EH (cell line): ENCODE results near the gene KDM4C.

Source experiments
- DNase-seq: peaks from one replicate; pipeline ENCODE4 v3.0.0-alpha.2; 2015; ENCODE audit warnings: low read depth

The KDM4C gene

DNA sequence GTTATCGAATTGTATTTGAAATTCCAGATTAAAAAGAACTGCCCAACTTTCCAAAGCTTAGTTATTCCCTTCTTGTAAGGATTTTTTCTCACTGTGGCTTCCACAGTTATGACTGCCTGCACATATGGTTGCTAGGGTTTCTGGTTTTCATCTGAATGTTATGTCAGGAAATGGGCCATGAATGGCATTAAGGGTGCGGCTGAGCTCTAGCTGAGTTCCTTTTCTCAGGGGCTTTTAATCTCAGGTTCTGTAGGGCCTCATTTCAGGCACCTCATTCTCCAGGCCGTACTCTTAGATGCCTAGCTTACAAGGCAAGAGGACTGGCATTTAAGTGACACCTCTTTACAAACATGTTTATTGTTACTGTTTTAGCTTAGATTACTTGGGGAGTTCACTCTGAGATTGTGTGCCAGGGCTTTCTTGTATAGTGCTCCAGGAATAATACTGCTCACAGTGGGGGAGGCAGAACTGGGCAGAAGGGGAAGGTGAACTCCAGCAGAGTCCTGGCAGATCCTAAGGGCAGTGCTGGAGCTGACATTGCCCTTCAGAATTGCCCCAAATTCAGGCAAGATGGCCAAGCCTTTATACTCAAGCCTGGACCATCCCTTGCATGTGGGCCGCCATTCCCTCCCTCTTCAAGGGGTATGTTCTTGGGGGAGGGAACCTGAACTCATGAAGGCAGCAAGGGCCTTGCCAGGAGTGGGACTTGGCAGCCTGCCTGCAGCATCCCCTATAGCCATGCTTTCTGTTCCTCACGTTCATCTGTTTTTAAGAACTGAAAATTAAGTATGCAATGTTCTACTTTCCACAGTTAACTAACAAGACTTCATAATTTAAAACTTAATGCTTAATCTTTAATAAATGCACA is 111.5 kb downstream of the KDM4C start:
- no peak for DNase-seq

DNA sequence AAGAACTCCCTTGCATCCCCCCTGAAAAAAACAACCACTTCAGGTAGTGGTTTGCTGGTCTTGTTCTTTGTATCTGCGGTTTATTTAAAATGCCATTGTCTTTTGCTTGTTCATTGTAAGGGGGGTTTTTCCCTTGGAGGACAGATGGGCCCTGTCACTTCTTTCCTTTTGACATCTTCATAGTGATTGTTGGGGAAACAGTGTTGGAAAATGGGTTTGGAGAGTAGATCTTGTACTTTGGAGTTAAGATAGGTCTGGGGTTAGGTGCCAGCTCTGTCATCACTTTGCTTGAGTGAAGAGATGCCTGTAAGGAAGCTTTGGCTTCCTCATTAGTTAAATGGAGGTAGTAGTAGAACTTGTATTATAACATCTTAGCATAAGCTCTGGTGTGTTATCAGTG is 112.4 kb downstream of the KDM4C start:
- no peak for DNase-seq

DNA sequence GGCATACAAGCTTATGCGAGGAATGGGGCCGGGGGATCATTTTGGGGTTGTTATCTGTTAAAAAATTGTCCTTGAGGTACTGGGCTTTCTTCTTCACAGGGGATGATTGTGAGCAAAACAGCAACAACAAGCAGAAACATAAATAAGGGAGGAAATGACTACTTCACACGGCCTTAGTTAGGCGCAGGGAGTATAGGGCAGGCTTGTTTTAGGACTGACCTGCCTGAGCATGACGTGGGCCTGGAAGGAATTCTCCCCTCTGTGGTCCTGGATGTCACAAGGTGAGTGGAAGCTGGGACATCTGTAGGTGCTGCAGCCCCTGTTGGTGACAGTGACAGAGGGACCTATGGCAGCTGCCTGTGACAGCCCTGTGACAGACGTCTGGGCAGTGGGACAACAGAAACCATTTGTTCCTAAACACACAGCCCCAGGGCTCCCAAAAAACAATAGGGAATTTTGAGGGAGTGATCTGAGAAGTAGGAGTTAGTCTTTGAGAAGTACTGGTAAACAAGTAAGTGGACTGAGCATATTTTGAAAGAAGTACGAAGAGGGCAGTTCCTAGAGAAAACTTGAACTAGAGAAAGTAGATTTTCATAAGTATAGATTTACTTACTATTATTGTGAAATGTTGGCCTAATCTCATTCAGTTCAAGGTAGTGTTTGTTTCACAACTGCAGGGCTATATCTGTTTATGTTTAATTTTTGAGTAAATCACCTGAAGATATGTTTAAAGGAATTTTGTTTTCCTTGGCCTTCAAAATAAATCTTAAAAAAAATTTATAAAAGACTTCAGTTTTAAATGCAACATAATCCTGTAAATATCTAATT is 113.1 kb downstream of the KDM4C start:
- DNase-seq: no peak

DNA sequence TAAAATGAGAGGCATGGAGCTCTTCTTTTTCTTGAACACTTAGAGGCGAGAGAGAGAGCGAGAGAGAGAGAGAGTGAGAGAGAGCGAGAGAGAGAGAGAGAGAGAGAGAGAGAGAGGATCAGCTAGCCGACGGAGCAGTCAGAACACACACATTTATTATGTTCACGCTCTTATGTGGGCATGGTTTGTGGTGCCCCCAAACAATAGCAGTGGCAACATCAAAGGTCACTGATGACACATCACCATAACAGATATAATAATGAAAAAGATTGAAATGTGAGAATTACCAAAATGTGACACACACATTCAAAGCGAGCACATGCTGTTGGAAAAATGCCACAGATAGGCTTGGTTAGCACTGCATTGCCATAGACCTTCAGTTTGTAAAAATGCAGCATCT is 116.1 kb downstream of the KDM4C start:
- peak; percentile 20 for DNase-seq

DNA sequence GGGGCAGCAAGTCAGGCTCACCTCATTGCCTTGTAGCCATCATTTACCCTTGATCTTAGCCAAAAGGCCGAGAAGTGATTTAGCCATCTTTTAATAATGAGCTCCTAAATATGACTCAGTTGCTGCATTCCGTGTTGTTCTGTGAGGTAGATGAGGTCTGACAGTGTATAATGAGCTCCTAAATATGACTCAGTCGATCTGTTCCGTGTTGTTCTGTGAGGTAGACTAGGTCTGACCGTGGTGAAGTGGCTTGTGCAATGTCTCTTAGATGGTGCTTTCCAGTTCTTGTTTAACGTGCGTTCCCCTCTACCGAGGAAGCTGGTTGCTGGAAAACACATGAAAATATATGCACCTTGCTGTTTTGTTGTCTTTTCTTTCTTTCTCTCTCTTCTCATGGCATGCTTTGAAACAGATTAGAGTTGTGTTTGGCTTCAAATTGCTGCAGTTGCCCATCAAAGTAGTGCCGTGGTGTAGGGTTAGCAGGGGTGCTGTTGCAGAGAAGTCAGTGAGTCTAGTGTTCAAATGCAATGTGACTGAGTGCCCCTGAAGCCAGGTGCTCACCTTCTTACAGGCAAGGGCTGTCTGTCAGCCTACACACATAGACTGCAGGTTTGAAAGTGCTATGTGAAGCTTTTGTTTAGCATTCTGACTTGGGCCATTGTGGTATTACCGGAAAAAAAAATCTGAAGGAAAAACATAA is 118.6 kb downstream of the KDM4C start:
- DNase-seq: no peak

DNA sequence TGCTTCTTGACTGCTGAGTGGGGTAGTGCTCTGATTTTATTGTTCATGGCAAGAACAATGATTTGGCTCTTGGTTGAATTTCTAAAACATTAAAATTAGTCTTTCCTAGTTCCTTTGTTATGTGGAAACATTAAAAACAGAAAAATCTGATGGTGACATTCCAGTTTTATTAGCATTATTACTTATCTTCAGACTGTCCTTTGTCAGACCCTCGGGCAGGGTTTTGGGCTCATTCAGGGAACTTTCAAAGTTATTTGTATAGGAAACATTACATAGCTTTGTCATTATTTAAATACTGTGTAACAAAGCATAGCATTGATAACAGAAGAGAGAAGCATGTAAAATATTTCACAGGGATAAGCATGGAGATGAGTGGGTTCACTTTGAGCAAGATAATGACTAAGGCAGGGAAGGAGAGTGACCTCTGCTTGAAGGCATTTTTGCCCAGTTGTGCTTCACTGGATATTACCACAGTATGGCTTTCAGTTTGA is 119.9 kb downstream of the KDM4C start:
- DNase-seq: peak; percentile 66

DNA sequence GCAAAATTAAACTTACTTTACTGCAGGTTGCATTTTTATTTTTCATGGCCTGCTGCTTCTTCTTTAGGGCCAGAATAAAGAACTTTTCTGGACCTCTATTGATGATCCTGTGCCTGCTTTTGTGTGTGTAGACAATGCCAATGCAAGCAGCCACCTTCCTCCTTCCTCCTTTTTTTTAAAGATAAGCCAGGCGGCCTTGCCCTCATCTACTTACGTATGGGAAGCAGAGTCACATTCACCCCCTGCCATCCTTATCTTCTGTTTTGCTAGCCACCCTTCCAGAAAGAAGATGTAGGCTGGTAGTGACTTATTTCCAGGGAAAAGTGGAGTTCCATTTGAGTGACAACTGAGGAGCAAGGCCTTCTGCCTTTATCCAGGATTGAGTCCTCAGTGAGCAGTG is 122.9 kb downstream of the KDM4C start:
- no peak for DNase-seq

DNA sequence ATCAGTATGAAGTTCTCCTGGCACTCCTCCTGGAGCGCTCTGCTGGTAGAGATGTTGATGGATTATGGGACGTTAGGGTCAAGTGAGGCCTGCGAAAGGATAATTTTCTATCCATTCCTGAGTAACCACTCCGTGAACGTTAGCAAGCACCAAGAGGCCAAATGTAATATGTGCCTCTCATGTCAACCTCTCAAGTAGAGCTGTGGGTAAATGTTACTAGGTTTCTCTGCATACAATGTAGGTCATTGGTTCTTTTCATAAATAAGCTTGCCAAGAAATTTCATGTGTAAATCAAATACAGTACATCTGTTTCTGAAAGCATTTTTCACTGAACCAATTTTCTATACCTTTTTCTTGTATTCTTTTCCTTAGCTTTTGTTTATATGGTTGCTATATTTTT is 126.3 kb downstream of the KDM4C start:
- no peak for DNase-seq

DNA sequence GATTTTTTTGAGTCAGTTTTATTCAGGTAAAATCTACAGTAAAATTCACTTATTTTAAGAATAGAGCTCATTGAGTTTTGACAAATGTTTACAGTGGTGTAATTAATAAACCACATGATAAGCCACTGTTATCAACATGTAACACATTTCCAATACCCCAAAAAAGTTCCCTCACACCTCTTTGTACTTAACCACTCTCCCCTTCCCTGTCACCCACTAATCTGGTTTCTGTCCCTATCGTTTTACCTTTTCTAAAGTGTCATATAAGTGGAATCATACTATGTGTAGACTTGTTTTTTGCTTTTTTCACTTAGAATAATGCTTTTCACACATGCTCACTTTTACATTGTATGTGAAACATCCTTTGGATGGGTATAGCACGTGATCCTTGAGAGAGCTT is 127.2 kb downstream of the KDM4C start:
- DNase-seq: no peak

DNA sequence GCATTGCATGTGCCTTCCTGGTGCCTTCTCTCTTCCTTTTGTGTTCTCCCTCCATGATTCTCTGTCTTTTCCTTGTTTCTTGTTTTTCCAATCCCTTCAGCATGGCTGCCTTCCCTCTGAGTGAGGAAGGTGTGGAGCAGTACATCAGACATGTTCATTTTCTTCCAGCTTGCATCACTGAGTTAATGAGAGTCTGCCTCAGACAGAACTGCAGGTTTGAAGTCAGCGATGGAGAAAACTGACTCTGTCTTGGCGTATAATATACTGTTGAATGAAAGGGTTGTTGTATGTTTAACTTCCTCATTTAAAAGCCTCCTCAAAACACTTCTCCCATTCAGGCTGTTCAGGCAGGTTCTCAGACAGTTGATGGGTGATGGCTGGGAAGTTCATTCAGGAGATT is 129.3 kb downstream of the KDM4C start:
- DNase-seq: no peak

DNA sequence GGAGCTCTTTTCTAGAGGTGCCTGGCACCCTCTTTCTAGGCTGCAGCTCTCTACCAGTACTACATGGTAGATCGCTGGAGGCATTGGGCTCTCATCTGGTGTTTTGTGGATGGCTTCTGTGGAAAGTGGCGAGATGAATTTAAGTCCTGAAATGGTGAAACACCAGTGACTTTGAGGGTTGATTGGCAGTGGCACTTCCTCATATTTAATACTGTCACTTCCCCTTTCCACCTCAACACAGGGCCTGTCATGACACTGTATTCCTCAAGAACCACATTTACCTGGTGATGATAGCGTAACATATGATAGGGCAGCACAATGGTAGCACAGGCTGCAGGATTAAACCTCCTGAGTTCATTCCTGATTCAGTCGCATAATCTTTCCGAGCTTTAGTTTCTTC is 132.1 kb downstream of the KDM4C start:
- DNase-seq: no peak

DNA sequence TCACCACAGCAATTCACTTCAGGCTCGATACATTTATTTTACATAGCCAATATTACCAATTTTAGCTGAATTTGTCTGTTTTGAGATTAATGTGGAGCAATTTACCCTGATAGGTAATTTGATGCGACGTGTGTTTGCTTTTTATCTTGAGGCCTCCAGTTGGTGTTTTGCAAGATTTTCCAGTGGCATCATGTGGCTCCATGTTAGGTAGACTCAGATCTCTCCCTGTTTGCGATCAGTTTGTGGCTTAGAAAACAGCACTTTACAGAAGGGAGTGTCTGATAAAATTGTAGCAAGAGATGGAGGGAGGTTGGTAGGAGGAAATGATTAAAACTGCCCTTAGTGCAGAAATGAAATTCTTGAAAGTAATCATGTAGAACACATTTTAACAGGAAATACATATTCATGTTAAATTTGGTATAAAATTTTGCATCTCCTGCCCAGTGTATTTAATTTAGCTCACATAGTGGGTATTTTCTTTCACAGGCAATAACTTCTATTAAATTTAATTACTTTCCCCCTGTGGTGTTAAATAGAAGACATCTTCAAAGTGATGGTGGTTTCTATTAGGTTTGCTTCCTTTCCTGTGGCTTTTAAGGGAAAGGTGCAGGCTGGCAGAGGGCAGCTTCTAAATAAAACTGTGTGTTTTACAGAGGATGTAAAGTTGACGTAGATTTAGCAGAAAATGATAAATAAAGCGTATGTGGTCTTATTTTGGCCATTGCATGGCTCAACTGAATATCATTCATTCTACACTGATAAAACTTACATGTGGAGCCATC is 135.8 kb downstream of the KDM4C start:
- no peak for DNase-seq

DNA sequence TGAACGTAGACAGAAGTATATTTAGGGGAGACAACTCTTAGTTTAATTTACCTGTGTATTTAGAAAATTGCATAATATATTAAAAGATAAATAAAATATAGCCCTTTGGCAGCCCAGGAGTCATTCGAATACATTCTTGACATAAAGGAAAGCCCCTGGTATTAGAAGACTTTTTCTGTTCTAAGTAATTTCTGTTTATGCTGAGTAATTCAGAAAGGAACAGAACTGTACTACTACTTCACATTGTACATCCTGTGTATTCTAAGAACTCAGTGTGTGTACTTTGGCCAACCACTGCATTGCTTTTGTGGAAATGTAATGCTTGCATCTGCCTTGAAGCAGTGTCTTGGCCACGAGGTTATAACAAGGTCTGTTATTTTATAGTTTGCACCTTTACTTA is 136.4 kb downstream of the KDM4C start:
- DNase-seq: no peak

DNA sequence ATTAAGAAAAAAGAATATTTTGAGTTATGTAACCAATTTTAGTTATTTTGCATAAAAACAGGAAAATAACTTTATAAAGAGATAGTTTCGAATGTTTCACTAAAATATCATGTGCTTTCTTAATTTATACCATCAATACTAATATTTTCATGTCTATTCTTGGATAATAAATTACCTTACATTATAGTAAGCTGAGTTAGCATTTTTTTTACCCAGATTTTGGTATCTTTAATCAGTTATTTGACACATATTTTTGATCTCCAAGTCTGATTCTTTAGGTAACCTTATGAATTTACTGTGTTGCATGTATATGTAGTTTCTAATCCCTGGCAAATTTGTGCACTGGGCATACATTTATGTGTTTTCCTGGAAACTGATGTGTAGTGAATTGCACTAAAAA is 138.0 kb downstream of the KDM4C start:
- DNase-seq: no peak

DNA sequence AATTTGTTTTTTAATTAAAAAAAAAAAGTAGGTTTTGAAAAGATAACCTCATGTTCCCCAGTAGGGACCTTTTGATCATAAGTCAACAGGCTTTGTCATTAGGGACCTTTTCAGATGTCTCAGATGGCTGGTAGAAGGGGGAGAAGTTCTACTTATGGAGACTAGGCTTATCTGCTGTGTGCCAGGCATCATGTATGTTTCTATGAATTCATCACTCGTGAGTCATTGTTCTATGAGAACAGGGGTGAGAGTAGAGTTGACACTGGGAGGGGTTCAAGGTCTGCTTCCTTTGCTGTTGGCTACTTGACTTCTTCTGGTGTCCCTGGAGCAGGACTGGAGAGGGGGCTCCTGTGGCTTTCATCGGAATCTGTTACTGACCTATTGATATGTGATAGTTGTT is 138.8 kb downstream of the KDM4C start:
- DNase-seq: peak; percentile 11

DNA sequence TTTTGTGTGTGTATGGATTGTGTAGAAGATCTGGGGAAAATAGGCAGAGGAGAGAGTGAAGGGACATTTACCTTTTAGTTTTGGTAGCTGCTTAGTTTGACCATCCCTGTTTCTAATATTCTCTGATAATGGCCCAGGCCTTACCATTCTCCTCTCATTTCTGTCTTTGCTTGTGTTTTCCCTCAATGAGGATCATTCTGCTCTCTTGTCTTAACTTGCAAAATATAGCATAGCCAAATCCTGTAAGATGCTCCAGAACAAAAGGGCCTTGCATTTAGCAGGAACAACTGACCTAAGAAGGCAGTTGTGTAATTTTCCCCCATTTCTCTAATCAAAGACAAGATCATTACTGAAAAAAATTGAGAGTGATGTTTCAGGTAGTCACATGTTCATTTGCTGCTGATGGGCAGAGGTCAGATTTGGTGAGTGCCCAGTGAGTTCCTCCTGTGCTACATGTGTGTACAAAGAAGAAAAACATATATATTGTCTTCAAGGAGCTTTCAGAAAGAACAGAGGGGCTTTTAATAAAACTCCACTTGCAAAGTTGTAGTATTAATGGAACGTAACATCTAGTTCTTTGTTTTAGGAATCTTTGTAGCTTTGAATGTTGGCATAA is 139.5 kb downstream of the KDM4C start:
- DNase-seq: no peak

DNA sequence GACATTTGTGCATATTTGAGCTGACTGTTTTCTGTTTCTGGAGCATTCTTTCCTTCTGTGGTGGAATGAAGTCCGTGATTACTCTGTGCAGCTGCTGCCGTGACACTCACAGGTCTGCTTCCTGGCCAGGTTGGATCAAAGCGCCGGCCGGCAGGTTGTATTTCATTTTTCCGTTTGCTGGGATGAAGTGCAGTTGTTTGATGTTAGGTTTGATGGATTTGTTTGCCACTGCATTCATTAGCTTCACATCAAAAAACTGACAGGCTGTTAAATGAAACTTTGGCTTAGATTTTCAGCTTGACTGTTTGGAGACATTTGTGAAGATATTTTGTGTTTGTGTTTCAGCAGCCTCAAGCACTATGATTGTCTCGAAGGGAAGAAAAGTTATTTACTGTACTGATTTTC is 140.1 kb downstream of the KDM4C start:
- no peak for DNase-seq

DNA sequence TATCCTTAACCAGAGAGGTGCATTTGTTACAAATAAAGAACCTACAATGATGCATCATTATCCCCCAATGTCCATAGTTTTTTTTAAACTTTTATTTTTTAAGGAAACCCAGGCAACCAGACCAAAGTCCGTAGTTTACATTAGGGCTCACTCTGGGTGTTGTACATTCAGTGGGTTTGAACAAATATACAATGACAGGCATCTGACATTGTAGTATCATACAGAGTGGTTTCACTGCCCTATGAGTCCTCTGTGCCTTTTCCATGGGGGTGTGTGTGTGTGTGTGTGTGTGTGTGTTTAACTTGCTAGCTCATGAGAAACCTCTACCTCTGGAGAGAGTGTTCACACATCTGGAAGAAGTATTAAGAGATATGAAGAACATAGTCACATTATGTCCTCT is 141.5 kb downstream of the KDM4C start:
- no peak for DNase-seq

DNA sequence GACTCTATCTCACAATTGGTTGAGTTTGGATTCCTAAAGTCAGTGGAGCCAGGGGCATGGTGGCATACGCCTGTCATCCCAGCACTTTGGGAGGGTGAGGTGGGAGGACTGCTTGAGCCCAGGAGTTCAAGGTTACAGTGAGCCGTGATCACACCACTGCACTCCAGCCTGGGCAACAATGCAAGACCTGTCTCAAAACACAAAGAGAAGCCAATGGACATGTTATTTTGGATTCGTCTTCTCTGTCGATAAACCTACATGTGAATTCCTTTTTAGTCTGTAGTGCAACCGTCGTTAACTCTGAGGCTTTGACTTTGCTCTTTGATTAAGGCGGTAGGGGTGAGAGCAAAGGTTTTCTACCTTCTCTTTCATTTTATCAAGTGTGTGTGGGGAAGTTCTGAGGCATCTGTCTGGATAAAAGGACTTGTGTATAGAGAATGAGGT is 142.7 kb downstream of the KDM4C start:
- no peak for DNase-seq

DNA sequence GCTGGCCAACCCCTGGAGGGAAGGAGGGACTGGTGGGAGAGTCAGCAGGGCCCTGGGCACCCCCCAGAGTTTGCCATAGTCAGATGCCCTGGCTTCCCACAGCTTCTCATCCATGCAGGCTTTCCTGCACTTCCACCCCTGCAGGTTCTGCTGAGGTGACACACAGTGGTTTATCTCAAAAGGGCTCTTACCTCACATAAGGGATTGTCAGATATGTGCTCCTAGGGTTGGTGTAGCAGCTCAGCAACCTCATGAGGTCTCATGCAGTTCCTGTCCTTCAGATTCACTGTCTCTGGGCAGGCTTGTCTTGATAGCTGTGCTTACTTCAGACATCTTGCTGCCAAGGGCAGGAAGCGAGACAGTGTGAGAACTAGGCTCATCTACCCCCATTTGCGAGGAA is 143.4 kb downstream of the KDM4C start:
- no peak for DNase-seq

DNA sequence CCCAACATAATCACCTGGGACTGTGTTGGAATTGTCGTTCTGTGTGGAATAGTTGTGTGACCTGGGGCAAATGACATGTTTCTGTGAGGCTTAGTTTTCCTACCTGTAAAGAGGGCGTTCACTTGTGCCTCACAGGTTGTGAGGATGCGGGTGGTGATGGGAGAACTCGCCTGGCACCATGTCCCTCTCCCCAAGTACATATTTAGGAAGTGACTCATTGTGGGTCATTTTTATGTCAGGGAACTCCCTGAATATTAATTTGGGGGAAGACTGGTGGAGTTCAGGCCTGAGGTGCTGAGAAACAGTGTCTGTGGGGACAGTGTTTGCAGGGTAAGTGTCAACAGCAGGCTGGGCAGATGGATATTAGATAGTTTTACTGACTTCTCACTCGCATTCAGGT is 144.7 kb downstream of the KDM4C start:
- DNase-seq: peak; percentile 10
